Small intestine (tissue), 7 donors: ENCODE results near the gene AHCYL2. TPM values are rescaled to one million over a fixed set of nuclear protein-coding genes. Genes with fewer than 3 reads are reported as not detected.
"Not testable (repeated sequence)": the region's sequence is repeated elsewhere in the genome, so short reads cannot be mapped to it uniquely, and the experiment has no call there.

Source experiments
- DNase-seq, 2 donors: peaks; one replicate each; pipeline versions ENCODE4 v3.0.0 to v3.0.0-alpha.2; 2013
- FAIRE-seq: peaks from 2 replicates; lab custom pipeline; 2012; peaks lifted over from hg19 to GRCh38; lab: Jason Lieb, UNC
- H3K27ac ChIP-seq, 3 donors: one replicate each; pipeline ENCODE4 v1.5.1; 2013; ENCODE audit warnings: low read length in 2 of 3, mild to moderate bottlenecking in 2 of 3, control low read depth in 1 of 3, inconsistent platforms in 1 of 3, low read depth in 1 of 3, moderate library complexity in 1 of 3
- H3K27me3 ChIP-seq, 3 donors: one replicate each; pipeline ENCODE4 v1.6.1; 2013; ENCODE audit warnings: low read length in 3 of 3, inconsistent platforms in 1 of 3; ENCODE audit not compliant: control insufficient read depth in 3 of 3, insufficient read depth in 3 of 3
- H3K36me3 ChIP-seq, 3 donors: one replicate each; pipeline ENCODE4 v1.6.1; 2013; ENCODE audit warnings: low read length in 3 of 3, inconsistent platforms in 1 of 3, low read depth in 1 of 3, mild to moderate bottlenecking in 1 of 3, moderate library complexity in 1 of 3; ENCODE audit not compliant: control insufficient read depth in 3 of 3, insufficient read depth in 2 of 3
- H3K4me1 ChIP-seq, 3 donors: one replicate each; pipeline ENCODE4 v1.6.1; 2013; ENCODE audit warnings: low read length in 2 of 3, inconsistent platforms in 1 of 3, low read depth in 1 of 3, mild to moderate bottlenecking in 1 of 3, moderate library complexity in 1 of 3; ENCODE audit not compliant: control insufficient read depth in 3 of 3, insufficient read depth in 2 of 3
- H3K4me3 ChIP-seq, 3 donors: one replicate each; pipeline ENCODE4 v1.5.1; 2013; ENCODE audit warnings: low read length in 3 of 3, control low read depth in 1 of 3, inconsistent platforms in 1 of 3, low read depth in 1 of 3, mild to moderate bottlenecking in 1 of 3, moderate library complexity in 1 of 3
- H3K9me3 ChIP-seq, 2 donors: one replicate each; pipeline ENCODE4 v1.6.1; 2013; ENCODE audit warnings: low read depth in 1 of 2, low read length in 1 of 2; ENCODE audit not compliant: control insufficient read depth in 2 of 2, insufficient read depth in 1 of 2
- WGBS, 3 donors: extraction: QIAGEN DNeasy Blood & Tissue Kit; methylation state at CpG; one replicate each; pipeline ENCODE4 v1.1.7; 2013; 5-methylcytosine and 5-hydroxymethylcytosine counted together
- polyA plus RNA-seq, 4 donors: library from polyadenylated mRNA; stranded (reverse) in 3 of 4; unstranded in 1 of 4; fragments of 200-250 nt in 3 of 4; fragments of 120-200 nt in 1 of 4; gene quantifications; one replicate each; pipeline versions ENCODE4 v1.2.1 to v1.2.3, GENCODE V29; 2013
- donor health status: healthy with polysubstance abuse.
- donor health status: control.
- donor health status: control.
- donor health status: Bipolar disorder and iron deficiency.
- donor health status: healthy.

The AHCYL2 gene
- polyA plus RNA-seq, 4 donors, result 18.2 to 25.4 (median 22.3) TPM

- DNase-seq (no peak), FAIRE-seq (no peak)
- H3K36me3 ChIP-seq, result peaks cover 0 to 3% (median 0%) of the 10 kb centered on the region in 3 donors
- H3K27me3 ChIP-seq, result no peaks in the 10 kb centered on the region
- no peak overlapping the region for H3K4me3 ChIP-seq
- H3K27ac ChIP-seq, result no peak overlapping the region
- no peaks in the 10 kb centered on the region for H3K4me1 ChIP-seq
- H3K9me3 ChIP-seq, result no peaks in the 10 kb centered on the region
- WGBS, 3 donors, result 87 to 93% (median 90%) methylated on average over 10 of the region's 10 CpGs
Observed at GRCh38 chr7:129240119-129240820, 15.4 kb downstream of the AHCYL2 start.

GRCh38 chr7:129244220-129244619 is 19.4 kb downstream of the AHCYL2 start:
- Histone ChIP-seq H3K27me3 (no peaks in the 10 kb centered on the region), H3K27ac (no peak overlapping the region), H3K36me3 (peaks cover 0 to 6% (median 0%) of the 10 kb centered on the region in 3 donors), H3K9me3 (no peaks in the 10 kb centered on the region), H3K4me1 (no peaks in the 10 kb centered on the region), H3K4me3 (no peak overlapping the region)
- no peak for DNase-seq
- FAIRE-seq, result no peak
- WGBS, 3 donors, result 99 to 100% (median 100%) methylated on average over 1 of the region's 1 CpG

- DNase-seq, result no peak
- Histone ChIP-seq H3K4me3 (no peak overlapping the region), H3K9me3 (peaks cover 0 to 5% of the 10 kb centered on the region in 2 donors), H3K36me3 (peaks cover 0 to 9% (median 0%) of the 10 kb centered on the region in 3 donors), H3K27me3 (no peaks in the 10 kb centered on the region), H3K4me1 (no peaks in the 10 kb centered on the region), H3K27ac (no peak overlapping the region)
- FAIRE-seq, result no peak
- 78 to 98% (median 91%) methylated on average over 3 of the region's 3 CpGs for WGBS, 3 donors
Observed at GRCh38 chr7:129245533-129245932, 20.7 kb downstream of the AHCYL2 start.

GRCh38 chr7:129247087-129247486 is 22.3 kb downstream of the AHCYL2 start:
- H3K4me1 ChIP-seq, result no peaks in the 10 kb centered on the region
- no peak overlapping the region for H3K4me3 ChIP-seq
- peaks cover 0 to 9% (median 0%) of the 10 kb centered on the region in 3 donors for H3K36me3 ChIP-seq
- peaks cover 0 to 5% of the 10 kb centered on the region in 2 donors for H3K9me3 ChIP-seq
- no peak for DNase-seq
- FAIRE-seq, result no peak
- H3K27ac ChIP-seq, result no peak overlapping the region
- no peaks in the 10 kb centered on the region for H3K27me3 ChIP-seq
- WGBS, 3 donors, result 61 to 79% (median 73%) methylated on average over 2 of the region's 2 CpGs

- H3K36me3 ChIP-seq, result peaks cover 0 to 7% (median 0%) of the 10 kb centered on the region in 3 donors
Observed at GRCh38 chr7:129252128-129252527, 27.3 kb downstream of the AHCYL2 start.

DNA sequence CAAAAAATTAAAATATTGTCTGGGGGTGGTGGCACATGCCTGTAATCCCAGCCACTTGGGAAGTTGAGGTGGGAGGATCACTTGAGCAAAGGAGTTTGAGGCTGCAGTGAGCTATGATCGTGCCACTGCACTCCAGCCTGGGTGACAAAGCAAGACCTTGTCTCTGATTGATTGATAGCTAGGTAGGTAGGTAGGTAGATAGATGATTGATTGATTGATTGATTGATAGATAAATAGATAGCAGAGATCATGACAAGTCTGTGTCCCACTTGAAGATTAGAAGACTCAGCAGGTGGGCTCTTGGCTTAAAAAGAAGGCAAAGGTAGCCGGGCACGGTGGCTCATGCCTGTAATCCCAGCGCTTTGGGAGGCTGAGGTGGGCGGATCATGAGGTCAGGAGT is 27.8 kb downstream of the AHCYL2 start:
- H3K4me1 ChIP-seq, H3K27me3 ChIP-seq, H3K4me3 ChIP-seq, H3K36me3 ChIP-seq, FAIRE-seq, H3K27ac ChIP-seq, H3K9me3 ChIP-seq, DNase-seq: not testable (repeated sequence)
- 86 to 95% (median 90%) methylated on average over 5 of the region's 5 CpGs for WGBS, 3 donors

More at GRCh38 chr7:129252128-129252527, 27.3 kb downstream of the AHCYL2 start:
- peaks cover 0 to 5% of the 10 kb centered on the region in 2 donors for H3K9me3 ChIP-seq
- no peak overlapping the region for H3K4me3 ChIP-seq
- DNase-seq, result no peak
- FAIRE-seq, result no peak
- 75 to 95% (median 88%) methylated on average over 2 of the region's 2 CpGs for WGBS, 3 donors
- no peaks in the 10 kb centered on the region for H3K4me1 ChIP-seq
- H3K27me3 ChIP-seq, result no peaks in the 10 kb centered on the region
- no peak overlapping the region for H3K27ac ChIP-seq

GRCh38 chr7:129255800-129256199 is 31.0 kb downstream of the AHCYL2 start:
- H3K36me3 ChIP-seq, result no peaks in the 10 kb centered on the region
- H3K9me3 ChIP-seq, result no peaks in the 10 kb centered on the region
- H3K4me1 ChIP-seq, result no peaks in the 10 kb centered on the region
- no peak for DNase-seq
- no peak overlapping the region for H3K4me3 ChIP-seq
- no peaks in the 10 kb centered on the region for H3K27me3 ChIP-seq
- no peak overlapping the region for H3K27ac ChIP-seq
- 94 to 97% (median 95%) methylated on average over 4 of the region's 4 CpGs for WGBS, 3 donors
- no peak for FAIRE-seq

GRCh38 chr7:129256221-129256620 is 31.4 kb downstream of the AHCYL2 start:
- no peak for FAIRE-seq
- WGBS, 3 donors, result 93 to 96% (median 94%) methylated on average over 2 of the region's 2 CpGs
- Histone ChIP-seq H3K9me3 (no peaks in the 10 kb centered on the region), H3K27me3 (no peaks in the 10 kb centered on the region), H3K36me3 (no peaks in the 10 kb centered on the region), H3K4me3 (no peak overlapping the region), H3K27ac (no peak overlapping the region), H3K4me1 (no peaks in the 10 kb centered on the region)
- DNase-seq, result no peak

GRCh38 chr7:129257168-129257567 is 32.3 kb downstream of the AHCYL2 start:
- DNase-seq, result no peak
- no peak for FAIRE-seq
- no peaks in the 10 kb centered on the region for H3K27me3 ChIP-seq

More at GRCh38 chr7:129257168-129257567, 32.3 kb downstream of the AHCYL2 start:
- H3K4me3 ChIP-seq, result no peak overlapping the region
- H3K27ac ChIP-seq, result no peak overlapping the region
- peaks cover 0 to under 1% (median 0%) of the 10 kb centered on the region in 3 donors for H3K4me1 ChIP-seq
- H3K9me3 ChIP-seq, result no peaks in the 10 kb centered on the region
- no peaks in the 10 kb centered on the region for H3K36me3 ChIP-seq
